ENCODE results near the gene PHOX2B. TPM values are rescaled to one million over a fixed set of nuclear protein-coding genes. Genes with fewer than 3 reads are reported as not detected.

The PHOX2B gene
- total and polyA plus RNA-seq, 2 of the 4 experiments (the other 2 are of a cell fraction), result not detected

DNA sequence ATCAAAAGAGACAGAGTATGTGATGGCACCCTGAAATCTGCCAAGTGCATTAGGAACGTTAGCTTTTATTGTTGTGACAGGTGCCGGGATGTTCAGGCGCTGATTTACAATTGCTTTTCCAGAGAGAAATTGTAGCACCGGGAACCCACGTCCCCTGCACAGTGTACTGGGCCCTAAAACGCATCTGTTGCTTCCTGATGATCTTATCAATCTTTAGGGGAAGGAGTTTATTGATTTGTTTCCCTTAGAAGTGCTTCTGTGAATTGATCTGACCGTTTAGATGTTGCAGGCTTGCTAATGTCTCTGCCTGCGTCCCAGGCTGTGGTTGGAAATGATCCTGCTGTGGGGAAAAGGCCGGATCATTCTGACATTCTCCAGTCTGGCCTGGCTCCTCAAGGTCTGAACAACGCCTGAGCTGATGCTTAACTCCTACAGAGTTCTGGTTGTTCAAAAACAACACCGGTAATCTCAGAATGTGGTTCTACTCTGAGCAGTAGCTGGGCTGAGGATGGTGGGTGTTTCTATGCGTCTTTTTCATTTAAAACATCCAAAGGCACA lies 16.9 kb downstream of the PHOX2B start:
- DNase-seq (no peak), ATAC-seq (ENCODE audit: low read depth) (no peak)
- ChIA-PET POLR2A (ENCODE audit: unreplicated experiment) (no interaction called here), CTCF (no interaction called here)
- no TSS peak for BruUV-seq (replicated peaks)
- Histone ChIP-seq H3K9me1 (ENCODE audit: insufficient read depth, low read length) (no peaks in the 10 kb centered on the region; the same call in 1 of the 2 replicates), H3K14ac (replicated peaks; ENCODE audit: low read depth, low read length) (no peak overlapping the region), H2AFZ (replicated peaks; ENCODE audit: low read length, poor library complexity) (no peak overlapping the region), H3K79me1 (ENCODE audit: low read depth in 1 of 2, low read length in 2 of 2) (no peaks in the 10 kb centered on the region), H2BK15ac (ENCODE audit: low read depth, low read length) (no peak overlapping the region), H4K5ac (ENCODE audit: low read depth, low read length) (no peak overlapping the region), H3K36me3 (ENCODE audit: control insufficient read depth, insufficient read depth, low read length) (no peaks in the 10 kb centered on the region), H2BK5ac (ENCODE audit: low read depth, low read length, poor library complexity, severe bottlenecking) (no peak overlapping the region), H2AK9ac (replicated peaks; ENCODE audit: low read depth, low read length, poor library complexity) (no peak overlapping the region), H3K56ac (ENCODE audit: extremely low read depth, insufficient read depth, low read length) (no peak overlapping the region), H2AK5ac (ENCODE audit: low read depth, low read length) (no peak overlapping the region), H3K27ac (ENCODE audit: insufficient read depth, low read length) (no peak overlapping the region), H3K4me3 (ENCODE audit: insufficient read depth, low read depth, low read length) (no peak overlapping the region), H3K23ac (ENCODE audit: low read depth, low read length) (no peak overlapping the region), H3K9ac (ENCODE audit: low read depth, low read length) (no peak overlapping the region), H3K4me2 (ENCODE audit: low read depth, low read length) (no peak overlapping the region), H3K4ac (ENCODE audit: low read depth, low read length) (no peak overlapping the region), H4K8ac (ENCODE audit: low read depth in 2 of 2, low read length in 2 of 2) (no peak overlapping the region), H3K9me3 (ENCODE audit: control insufficient read depth, insufficient read depth, low read length) (no peaks in the 10 kb centered on the region), H2BK120ac (ENCODE audit: low read depth, low read length) (no peak overlapping the region), H4K20me1 (ENCODE audit: insufficient read depth, low read length) (no peaks in the 10 kb centered on the region), H3K18ac (ENCODE audit: low read depth, low read length) (no peak overlapping the region), H3K27me3 (ENCODE audit: control insufficient read depth, insufficient read depth, low read length) (no peaks in the 10 kb centered on the region; the same call in 1 of the 2 replicates), H2BK20ac (ENCODE audit: low read depth, low read length) (no peak overlapping the region), H3K4me1 (ENCODE audit: control insufficient read depth, insufficient read depth, low read length) (peaks cover 7% of the 10 kb centered on the region), H4K91ac (ENCODE audit: insufficient read depth, low read depth, low read length) (no peak overlapping the region)
- intact Hi-C loops (cut with micrococcal nuclease) (no loop called here), in situ Hi-C loops (cut with MboI; ENCODE audit: low sequenced_read_pairs) (no loop called here), dilution Hi-C loops (cut with HindIII; ENCODE audit: low sequenced_read_pairs, unreplicated experiment) (no loop called here)
- TF ChIP-seq ELK1 (IDR thresholded peaks at IDR 0.05; ENCODE audit: borderline replicate concordance, low read depth, low read length) (no peak), BHLHE40 (IDR thresholded peaks at IDR 0.05; ENCODE audit: low read depth, low read length) (no peak), RCOR1 (IDR thresholded peaks at IDR 0.05; ENCODE audit: insufficient replicate concordance, low read length) (no peak), MXI1 (IDR thresholded peaks at IDR 0.05; ENCODE audit: borderline replicate concordance, low read depth, low read length) (no peak), SMC3 (IDR thresholded peaks at IDR 0.05; ENCODE audit: low read depth, low read length) (no peak), FOS (IDR thresholded peaks at IDR 0.05; ENCODE audit: low read depth, low read length) (no peak), POLR2A (IDR thresholded peaks at IDR 0.05; ENCODE audit: low read depth, low read length) (no peak)
- WGBS, 2 experiments (ENCODE audit: extremely low coverage in 2 of 2, insufficient read length in 1 of 2), result 47% methylated on average over 5 of the region's 12 CpGs; no CpG with 5 or more reads in 1 of the 2 experiments

Measured in IMR-90 (cell line).